ENCODE measurements around the gene PARD3B.
A peak's percentile ranks its signal among the peaks of the same experiment; 100 is the strongest.

PARD3B gene

DNA sequence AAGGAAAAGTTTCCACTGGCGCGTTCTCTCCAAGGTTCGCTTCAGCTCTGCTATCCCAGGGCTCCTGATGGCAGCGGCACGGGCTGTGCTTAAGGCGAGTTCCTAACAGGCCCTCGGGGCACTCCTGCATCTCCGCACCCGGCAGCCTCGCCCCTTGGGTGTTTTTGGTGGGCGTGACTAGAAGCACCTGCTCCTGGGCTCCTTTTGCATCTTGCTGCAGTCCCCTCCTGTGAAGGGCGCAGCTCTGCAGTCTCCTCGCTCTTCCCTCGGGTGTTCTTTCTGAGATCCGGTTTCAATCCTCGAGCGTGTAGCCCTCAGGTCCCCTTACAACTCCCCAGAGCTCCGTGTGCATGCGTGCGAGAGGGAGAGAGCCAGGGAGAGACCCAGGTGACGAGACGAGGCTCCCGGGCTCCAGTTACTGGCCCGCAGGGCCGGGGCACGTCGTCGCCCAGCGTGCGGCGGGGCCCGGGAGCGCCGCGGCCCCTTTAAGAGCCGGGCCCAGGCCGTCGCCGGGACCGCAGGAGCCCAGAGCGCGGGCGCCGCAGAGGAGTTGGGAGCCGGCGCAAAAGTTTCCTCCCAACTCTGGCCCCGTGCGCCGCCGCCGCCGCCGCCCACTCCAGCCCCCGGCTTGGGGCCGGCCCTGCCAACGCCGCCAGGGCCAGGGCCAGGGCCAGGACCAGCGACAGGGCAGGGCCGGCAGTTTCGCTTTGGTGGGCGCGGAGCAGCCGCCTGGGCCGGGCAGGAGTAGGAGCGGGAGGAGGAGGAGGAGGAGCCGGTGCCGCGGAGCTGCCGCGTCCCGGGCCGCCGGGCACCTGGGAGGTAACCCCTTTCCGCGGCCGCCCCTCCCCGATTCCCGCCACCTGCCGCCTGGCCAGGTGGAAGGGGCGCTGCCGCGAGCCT lies at the start of gene PARD3B:
Gene PARD3B (plus strand): TSS at position 515 of the 900 bp plus-strand sequence. CDS start 525 bp downstream, outside the sequence.
- peak; percentile 1 to 15 for DNase-seq (ENCODE audit: low read depth in 2 of 2)

DNA sequence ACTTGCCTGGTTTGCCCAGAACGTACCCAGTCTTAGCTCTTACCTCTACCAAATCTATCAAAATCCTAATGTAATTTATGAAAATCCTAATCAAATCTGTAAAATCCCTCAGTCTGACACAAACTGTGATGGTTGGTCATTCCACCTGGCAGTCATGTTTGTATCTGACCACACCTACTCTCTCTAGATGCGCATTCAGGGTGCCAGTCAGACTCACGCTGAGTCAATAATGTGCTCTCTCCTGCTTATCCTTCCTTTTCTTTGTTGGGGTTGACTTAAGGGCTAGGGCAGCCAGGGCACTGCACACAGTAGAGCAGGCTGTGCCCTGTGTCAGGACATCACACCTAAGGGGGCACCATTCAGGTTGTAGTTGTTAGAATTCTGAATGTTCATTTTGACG lies 48.5 kb upstream of the PARD3B start:
- DNase-seq (ENCODE audit: low read depth in 2 of 2): no peak

DNA sequence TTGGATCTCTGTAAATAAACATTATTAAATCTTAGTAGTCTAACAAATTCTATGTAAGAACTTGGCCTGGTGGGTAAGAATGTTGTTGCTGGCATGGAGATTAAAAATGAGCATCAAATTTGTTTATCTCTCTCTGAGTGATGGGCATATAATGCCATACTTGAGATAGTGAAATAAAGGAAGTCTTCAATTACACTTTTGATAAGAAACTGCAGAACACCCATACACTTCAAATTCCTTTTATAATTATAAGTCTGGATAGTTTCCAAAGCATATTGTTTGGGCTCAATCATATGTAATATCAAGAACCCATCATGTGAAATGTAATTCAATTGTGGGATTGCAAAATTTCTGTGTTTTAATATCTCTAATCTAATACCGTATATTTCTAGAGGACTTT lies 47.4 kb upstream of the PARD3B start:
- DNase-seq (ENCODE audit: low read depth in 2 of 2): no peak

DNA sequence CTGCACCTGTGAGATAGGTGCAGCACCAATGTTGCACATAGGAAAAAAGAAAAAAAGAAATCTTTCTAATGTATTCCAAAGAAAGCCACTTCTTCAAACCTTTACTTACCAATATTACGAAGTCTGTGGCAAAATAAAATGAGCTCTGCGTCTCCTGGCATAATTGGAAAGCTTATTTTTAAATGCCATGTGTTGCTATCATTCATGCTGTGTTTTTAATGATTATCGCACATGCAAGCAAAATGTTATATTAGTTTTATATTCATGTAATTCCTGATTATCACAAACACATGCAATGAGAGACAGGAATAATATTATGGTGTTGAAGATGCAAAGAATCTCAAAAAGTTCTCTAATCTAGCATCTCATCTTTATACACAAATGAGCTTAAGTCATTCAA lies 47.0 kb upstream of the PARD3B start:
- no peak for DNase-seq (ENCODE audit: low read depth in 2 of 2)

DNA sequence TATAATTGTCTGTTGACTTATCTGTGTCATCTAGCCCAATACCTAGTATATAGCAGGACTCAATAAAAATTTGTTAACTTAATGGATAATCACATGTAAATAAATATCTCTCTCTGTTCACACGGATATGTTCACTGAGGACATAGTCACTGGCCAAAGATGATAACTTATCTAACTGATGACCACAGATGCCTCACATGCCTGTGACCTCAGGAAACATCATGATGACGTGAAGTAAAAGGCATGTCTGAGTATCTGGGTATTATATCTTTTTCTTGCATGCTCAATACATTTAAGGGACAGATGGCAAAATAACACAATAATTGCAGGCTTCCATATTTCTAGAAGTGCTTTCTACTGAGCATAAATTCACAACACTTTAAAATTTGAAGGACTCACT lies 41.4 kb upstream of the PARD3B start:
- DNase-seq (ENCODE audit: low read depth in 2 of 2): no peak

DNA sequence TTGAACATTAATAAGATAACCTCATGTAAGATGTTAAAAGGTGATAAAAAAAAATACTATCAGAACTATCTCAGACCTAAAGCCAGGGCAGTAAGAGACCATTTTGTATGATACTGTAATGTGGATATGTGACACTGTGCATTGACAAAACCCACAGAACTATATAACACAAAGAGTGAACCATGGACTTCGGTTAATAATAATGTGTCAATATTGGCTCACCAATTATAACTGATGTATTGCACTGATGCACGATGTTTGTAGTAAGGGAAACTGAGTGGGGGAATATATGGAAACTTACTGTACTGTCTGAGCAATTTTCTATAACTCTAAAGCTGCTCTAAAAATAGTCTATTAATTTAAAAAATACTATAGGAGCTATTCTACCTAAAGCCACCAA lies 40.7 kb upstream of the PARD3B start:
- DNase-seq (ENCODE audit: low read depth in 2 of 2): no peak

GRCh38 chr2:204505488-204505887 lies 39.8 kb upstream of the PARD3B start:
- no peak for DNase-seq (ENCODE audit: low read depth in 2 of 2)

GRCh38 chr2:204505946-204506345 lies 39.3 kb upstream of the PARD3B start:
- no peak for DNase-seq (ENCODE audit: low read depth in 2 of 2)

DNA sequence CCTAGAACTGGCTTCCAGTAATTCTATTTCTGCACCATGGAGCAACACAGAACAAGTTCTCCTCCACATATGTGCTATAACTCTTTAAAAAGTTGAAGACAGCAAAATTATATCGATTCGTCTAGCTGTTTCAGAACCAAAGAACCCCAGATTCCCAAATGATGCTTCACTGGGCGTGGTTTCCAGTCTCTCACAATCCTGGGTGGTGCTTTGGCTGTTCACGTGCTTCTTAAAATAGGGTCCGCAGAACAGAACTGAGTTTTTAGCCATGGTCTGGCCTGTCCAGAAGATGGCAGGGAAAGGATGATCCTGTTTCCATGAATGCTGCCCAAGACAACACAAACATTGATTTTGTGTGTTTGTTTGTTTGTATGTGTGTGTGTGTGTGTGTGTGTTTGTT lies 37.6 kb upstream of the PARD3B start:
- DNase-seq (ENCODE audit: low read depth in 2 of 2): no peak

DNA sequence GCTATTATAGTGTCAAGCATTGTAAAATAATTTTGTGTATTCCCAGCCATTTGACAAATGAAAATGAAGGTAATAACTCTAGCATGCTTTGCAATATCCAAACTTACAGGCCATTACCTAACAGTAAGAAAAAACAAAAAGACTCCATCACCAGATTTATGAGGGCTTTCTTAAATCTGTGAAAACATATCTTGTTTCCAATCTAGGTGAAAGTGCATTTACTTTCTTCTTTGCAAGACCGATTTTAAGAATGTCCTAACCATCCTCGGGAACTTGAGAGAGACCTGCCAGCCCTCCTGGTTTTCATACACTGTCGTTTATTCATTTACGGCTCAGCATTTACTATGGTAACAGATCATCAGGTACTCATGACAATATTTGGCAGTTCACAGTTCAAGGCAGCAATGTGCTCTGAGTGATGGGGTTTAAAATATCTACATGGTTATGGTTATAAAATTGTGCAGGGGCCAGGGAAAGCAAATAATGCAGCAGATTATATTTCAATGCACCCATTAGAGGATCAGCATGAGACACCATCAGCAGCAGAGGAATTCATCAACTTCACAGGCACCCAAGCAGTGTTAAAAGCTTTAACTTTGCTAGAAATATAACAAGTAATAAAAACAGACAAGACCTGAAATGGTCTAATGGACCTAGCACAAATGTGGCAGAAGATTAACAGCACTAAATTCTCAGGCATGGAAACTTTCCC lies 34.4 kb upstream of the PARD3B start:
- no peak for DNase-seq (ENCODE audit: low read depth in 2 of 2)

DNA sequence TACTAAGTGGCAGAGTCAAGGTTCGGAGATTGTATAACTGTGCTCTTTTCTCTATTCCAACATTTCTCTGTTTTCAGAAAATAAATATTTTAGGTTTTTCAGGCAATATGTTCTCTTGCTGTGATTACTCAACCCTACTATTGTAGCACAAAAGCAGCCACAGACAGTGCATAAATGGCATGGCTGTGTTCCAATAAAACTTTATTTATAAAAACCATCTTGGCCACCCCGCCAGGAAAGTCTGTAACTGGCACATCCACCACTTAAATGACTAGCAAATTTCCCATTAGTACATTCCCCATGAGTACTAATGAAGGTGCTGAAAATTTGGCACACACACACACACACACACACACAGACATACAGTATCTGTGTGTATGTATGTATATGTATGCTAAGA lies 30.8 kb upstream of the PARD3B start:
- DNase-seq (ENCODE audit: low read depth in 2 of 2): no peak

DNA sequence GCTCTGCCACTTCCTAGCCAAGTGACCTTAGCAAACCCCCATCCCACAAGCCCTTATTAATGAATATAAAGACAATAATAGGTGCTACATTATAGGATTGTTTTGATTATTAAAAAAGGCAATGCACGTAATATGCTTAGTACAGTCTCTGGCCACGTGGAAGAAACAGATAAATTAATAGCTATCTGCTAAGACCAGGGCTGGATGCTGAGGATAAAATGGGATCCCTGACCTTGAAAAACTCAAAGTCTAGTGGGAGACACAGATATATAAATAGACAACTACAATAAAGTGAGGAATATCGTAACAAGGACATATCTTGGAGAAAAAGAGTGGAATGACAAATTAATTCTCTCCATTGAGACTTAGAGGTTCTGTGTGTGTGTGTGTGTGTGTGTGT lies 29.9 kb upstream of the PARD3B start:
- no peak for DNase-seq (ENCODE audit: low read depth in 2 of 2)

DNA sequence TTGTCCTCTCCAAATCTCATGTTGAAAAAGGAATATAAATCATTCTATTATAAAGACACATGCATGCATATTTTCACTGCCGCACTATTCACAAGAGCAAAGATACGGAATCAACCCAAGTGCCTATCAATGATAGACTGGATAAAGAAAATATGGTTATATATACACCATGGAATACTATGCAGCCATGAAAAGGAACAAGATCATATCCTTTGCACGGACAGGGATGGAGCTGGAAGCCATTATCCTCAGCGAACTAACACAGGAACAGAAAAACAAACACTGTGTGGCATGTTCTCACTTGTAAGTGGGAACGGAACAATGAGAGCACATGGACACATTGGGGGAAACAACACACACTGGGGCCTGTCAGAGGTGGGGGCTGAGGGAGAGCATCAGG lies 28.1 kb upstream of the PARD3B start:
- DNase-seq (ENCODE audit: low read depth in 2 of 2): no peak

- DNase-seq (ENCODE audit: low read depth in 2 of 2): no peak
These were observed 15.3 kb upstream of the PARD3B start for GRCh38 chr2:204529795-204530463.

DNA sequence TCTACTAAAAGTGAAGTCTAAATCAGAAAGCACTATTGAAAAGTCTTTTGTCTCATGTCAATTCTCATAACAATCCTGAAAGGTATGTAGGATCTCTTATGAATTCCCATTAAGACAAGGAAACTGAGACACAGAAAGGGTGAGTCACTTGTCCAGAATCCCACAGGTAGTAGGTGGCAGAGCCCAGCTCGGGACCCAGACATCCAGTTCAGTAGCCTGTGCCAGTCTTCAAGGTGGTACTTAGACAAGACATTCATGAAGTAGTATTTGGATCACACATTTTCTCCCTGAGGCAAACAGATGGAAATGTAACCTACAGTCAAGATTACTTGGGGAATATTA lies 14.8 kb upstream of the PARD3B start:
- DNase-seq (ENCODE audit: low read depth in 2 of 2): no peak

DNA sequence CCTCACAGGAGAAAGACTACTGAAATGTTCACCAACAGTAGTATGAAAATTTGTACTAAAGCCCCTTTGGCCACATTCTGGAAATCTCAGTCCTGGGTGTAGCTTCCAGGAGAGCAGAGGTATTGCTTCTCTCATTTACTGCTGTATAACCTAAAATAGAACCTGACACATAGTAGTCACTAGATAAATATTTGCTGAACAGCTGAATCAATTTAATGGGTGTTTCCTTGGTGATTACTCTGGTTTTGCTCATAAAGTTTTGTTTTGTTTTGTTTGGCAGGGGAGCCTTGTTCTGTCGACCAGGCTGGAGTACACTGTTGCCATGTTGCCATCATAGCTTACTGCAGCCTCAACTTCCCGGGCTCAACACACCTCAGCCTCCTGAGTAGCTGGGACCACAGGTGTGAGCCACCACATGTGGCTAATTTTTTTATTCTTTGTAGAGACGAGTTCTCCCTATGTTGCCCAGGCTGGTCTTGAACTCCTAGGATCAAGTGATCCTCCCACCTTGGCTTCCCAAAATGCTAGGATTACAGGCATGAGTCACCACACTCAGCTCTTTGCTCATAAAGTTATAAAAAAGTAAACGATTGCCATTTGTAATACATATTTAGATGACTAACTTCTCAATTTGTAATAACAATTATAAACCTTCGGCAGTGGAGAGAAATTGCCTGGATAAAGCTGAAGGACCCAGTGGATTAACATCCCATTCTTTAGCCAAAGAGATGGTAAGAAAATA lies 11.5 kb upstream of the PARD3B start:
- no peak for DNase-seq (ENCODE audit: low read depth in 2 of 2)

- DNase-seq (ENCODE audit: low read depth in 2 of 2): no peak
These were observed 9.9 kb upstream of the PARD3B start for GRCh38 chr2:204535356-204535755.

GRCh38 chr2:204535764-204536163 lies 9.5 kb upstream of the PARD3B start:
- DNase-seq (ENCODE audit: low read depth in 2 of 2): no peak

DNA sequence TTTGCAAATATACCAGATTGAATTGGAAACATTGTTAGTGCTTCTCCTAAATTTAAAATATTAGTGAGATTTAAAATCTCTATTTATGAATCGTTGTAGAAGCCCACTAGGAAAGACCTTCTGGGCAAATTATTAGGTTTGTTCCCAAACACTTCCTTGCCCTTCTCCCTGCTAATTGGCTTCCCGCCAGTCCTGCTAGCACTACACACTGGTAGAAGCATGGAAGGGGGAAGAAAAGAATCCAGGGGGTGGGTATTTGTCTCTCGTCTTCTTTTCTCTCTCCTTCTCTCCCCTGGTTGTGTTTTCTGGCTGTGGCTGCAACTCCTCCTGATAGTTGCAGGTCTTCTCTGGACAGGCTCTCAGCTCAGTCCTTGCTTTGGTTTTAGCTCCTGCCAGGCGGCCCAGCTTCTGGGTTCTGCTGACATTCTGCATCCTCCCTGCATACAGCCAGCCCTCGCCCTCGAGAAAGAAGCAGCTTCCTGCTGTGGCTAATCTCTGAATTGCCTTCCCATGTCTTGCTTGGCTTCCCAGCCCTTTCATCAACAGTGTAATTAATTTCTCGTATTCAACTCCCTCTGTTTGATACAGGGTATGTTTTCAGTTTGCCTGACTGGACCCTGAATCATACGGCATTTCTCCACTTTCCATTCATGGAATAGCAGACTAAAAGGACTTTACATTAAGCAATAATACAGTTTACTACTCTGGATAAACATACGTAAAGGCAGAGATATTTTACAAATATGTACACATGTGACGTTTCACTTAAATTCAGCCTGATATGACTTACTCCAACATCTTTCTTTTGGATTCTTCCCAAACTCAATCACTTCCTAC lies 6.9 kb upstream of the PARD3B start:
- DNase-seq (ENCODE audit: low read depth in 2 of 2): no peak

DNA sequence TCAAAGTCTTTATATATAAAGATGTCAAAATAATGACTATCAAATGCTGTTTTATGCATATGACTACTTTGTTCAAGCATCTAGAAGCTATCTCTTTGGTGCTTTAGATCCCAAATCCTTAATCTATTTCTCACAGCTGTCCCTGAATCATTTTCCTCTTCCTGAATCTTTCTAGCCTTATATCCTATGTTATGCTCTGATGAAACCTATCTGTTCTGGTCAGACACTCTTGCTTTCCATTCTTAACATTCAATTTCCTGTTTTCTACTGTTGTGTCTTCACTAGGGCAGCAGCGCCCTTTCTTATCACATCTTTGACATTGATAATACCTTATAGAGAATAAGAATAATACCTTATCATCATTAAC lies 6.3 kb upstream of the PARD3B start:
- DNase-seq (ENCODE audit: low read depth in 2 of 2): no peak

- DNase-seq (ENCODE audit: low read depth in 2 of 2): no peak
These were observed 3.6 kb upstream of the PARD3B start for GRCh38 chr2:204541637-204542036.

All from stimulated activated CD4-positive, alpha-beta T cell treated with anti-CD3 and anti-CD28 coated beads, Interleukin-15, amount 100 ng/mL, for 48 hours (primary cell).